ENCODE results near the gene TNFRSF8. TPM values are rescaled to one million over a fixed set of nuclear protein-coding genes. Genes with fewer than 3 reads are reported as not detected.

The TNFRSF8 gene
- polyA plus RNA-seq, 2 of the 4 experiments (the other 2 are of a cell fraction): 0.05 TPM; not detected in 1

GRCh38 chr1:12125422-12126355 lies 62.6 kb downstream of the TNFRSF8 start:
- Histone ChIP-seq H3K9me3 (no peaks in the 10 kb centered on the region), H3K27ac (no peak overlapping the region), H3K4me2 (no peak overlapping the region), H3K4me1 (no peaks in the 10 kb centered on the region), H3K4me3 (no peak overlapping the region)
- ChIA-PET POLR2A (no interaction called here), CTCF (interaction anchor here (0.6 to 8.7 kb wide), 39 partner anchors 8 to 1582 kb away, joined by 3 to 229 read pairs (median 6); no protein-coding TSS in a partner anchor)
- no peak for FAIRE-seq
- ATAC-seq: peak in 1 of 2 experiments; percentile 52; a peak in 3 of 6 replicates
- TF ChIP-seq BCL3 (IDR thresholded peaks at IDR 0.05) (no peak), PHF8 (IDR thresholded peaks at IDR 0.05; ENCODE audit: borderline replicate concordance, low read depth) (no peak)
- DNase-seq (ENCODE audit: low read depth in 1 of 2, low spot score in 1 of 2): no peak
- WGBS (ENCODE audit: missing lambda C conversion rate): 66% methylated on average over 18 of the region's 24 CpGs

DNA sequence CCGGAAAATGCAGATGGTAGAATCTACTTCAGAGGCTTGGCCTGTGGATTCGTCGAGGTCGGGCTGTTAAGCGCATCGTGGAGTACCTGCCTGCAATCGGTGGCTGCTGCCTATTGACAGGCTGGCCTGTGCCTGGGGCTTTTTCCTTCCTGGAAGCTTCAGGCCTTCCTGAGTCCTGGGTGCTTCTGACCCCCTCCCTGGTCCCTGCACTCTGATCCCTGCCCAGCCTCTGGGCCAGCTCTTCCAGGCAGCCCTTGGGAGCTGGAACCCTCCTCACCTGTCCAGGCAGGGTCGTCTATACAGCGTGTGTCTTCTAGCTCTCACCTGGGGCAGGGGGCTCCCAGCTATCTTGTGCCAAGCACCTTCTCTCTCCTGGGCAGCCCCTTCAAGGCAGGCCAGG lies 63.7 kb downstream of the TNFRSF8 start:
- Histone ChIP-seq H3K4me1 (no peaks in the 10 kb centered on the region), H3K27ac (no peak overlapping the region), H3K4me3 (no peak overlapping the region), H3K4me2 (no peak overlapping the region), H3K9me3 (no peaks in the 10 kb centered on the region)
- TF ChIP-seq, protein P1, sequence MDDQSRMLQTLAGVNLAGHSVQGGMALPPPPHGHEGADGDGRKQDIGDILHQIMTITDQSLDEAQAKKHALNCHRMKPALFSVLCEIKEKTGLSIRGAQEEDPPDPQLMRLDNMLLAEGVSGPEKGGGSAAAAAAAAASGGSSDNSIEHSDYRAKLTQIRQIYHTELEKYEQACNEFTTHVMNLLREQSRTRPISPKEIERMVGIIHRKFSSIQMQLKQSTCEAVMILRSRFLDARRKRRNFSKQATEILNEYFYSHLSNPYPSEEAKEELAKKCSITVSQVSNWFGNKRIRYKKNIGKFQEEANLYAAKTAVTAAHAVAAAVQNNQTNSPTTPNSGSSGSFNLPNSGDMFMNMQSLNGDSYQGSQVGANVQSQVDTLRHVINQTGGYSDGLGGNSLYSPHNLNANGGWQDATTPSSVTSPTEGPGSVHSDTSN (IDR thresholded peaks at IDR 0.05): no peak
- TF ChIP-seq EHF (CRISPR knock-in tag; IDR thresholded peaks at IDR 0.05) (no peak), BHLHE40 (IDR thresholded peaks at IDR 0.05; ENCODE audit: low read depth, low read length) (no peak)
- DNase-seq (ENCODE audit: low read depth in 1 of 2, low spot score in 1 of 2) (no peak), ATAC-seq (no peak), FAIRE-seq (no peak)
- POLR2A ChIA-PET: no interaction called here
- CTCF ChIA-PET: interaction anchor here (0.8 to 8.7 kb wide), 11 partner anchors 9 to 149 kb away, joined by 3 to 229 read pairs (median 17); no protein-coding TSS in a partner anchor
- 91% methylated on average over 4 of the region's 9 CpGs for WGBS (ENCODE audit: missing lambda C conversion rate)

GRCh38 chr1:12127206-12127810 lies 64.2 kb downstream of the TNFRSF8 start:
- TF ChIP-seq BCL3 (IDR thresholded peaks at IDR 0.05): no peak
- TF ChIP-seq ZC3H11A (IDR thresholded peaks at IDR 0.05): no peak
- TF ChIP-seq SMC3 (IDR thresholded peaks at IDR 0.05): no peak
- TF ChIP-seq, protein P1 (IDR thresholded peaks at IDR 0.05): no peak
- TF ChIP-seq BHLHE40 (IDR thresholded peaks at IDR 0.05; ENCODE audit: low read depth, low read length): no peak
- TF ChIP-seq EHF (CRISPR knock-in tag; IDR thresholded peaks at IDR 0.05): no peak
- no peak for TF ChIP-seq E2F6 (IDR thresholded peaks at IDR 0.05; ENCODE audit: borderline replicate concordance, low read depth)
- no peak for TF ChIP-seq KDM5A (IDR thresholded peaks at IDR 0.05)
- no peak for TF ChIP-seq USF2 (IDR thresholded peaks at IDR 0.05)
- H3K4me1 ChIP-seq: no peaks in the 10 kb centered on the region
- H3K27ac ChIP-seq: no peak overlapping the region
- no peak for DNase-seq (ENCODE audit: low read depth in 1 of 2, low spot score in 1 of 2)
- no peak overlapping the region for H3K4me3 ChIP-seq
- ChIA-PET CTCF (interaction anchor here (0.8 to 8.7 kb wide), 6 partner anchors 10 to 81 kb away, joined by 3 to 229 read pairs (median 17); no protein-coding TSS in a partner anchor), POLR2A (no interaction called here)
- no peak for FAIRE-seq
- no peak for ATAC-seq
- H3K9me3 ChIP-seq: no peaks in the 10 kb centered on the region
- H3K4me2 ChIP-seq: no peak overlapping the region
- 61% methylated on average over 10 of the region's 10 CpGs for WGBS (ENCODE audit: missing lambda C conversion rate)

All from A549 (cell line).